Psoas muscle (tissue), 8 donors: ENCODE data around the gene SPDYE5. TPM values are rescaled to one million over a fixed set of nuclear protein-coding genes. Genes with fewer than 3 reads are reported as not detected.

Experiments
- ATAC-seq, 4 donors: fragments of 200-7000 bp; cut with Tn5 transposase; one replicate each; pipeline ENCODE4 v1.9.1; 2020; ENCODE audit warnings: moderate library complexity in 3 of 4, mild to moderate bottlenecking in 2 of 4
- DNase-seq, 2 donors: peaks; one replicate each; pipeline ENCODE4 v3.0.0-alpha.2; 2020
- H3K27ac ChIP-seq: fragments of 200-600 bp; one replicate; pipeline ENCODE4 v1.8.0; 2022
- H3K27me3 ChIP-seq, 3 donors: fragments of 200-600 bp in 1 of 3; one replicate each; pipeline versions ENCODE4 v1.6.1 to v1.8.0; 2013 to 2022; ENCODE audit warnings: low read length in 2 of 3, mild to moderate bottlenecking in 2 of 3, moderate library complexity in 1 of 3; ENCODE audit not compliant: insufficient read depth in 3 of 3
- H3K36me3 ChIP-seq, 2 donors: fragments of 200-600 bp in 1 of 2; one replicate each; pipeline versions ENCODE4 v1.6.1 to v1.8.0; 2013 to 2022; ENCODE audit warnings: low read depth in 1 of 2, mild to moderate bottlenecking in 1 of 2, moderate library complexity in 1 of 2; ENCODE audit not compliant: insufficient read depth in 1 of 2
- H3K4me1 ChIP-seq: fragments of 200-600 bp; one replicate; pipeline ENCODE4 v1.8.0; 2022
- H3K4me3 ChIP-seq: fragments of 200-600 bp; one replicate; pipeline ENCODE4 v1.8.0; 2022; ENCODE audit warnings: mild to moderate bottlenecking
- H3K9me3 ChIP-seq: fragments of 200-600 bp; one replicate; pipeline ENCODE4 v1.8.0; 2022
- CTCF ChIP-seq: fragments of 200-600 bp; IDR thresholded peaks from one replicate; pipeline ENCODE4 v1.8.0; 2022; ENCODE audit warnings: antibody characterized with exemption
- WGBS, 3 donors: extraction: QIAGEN DNeasy Blood & Tissue Kit; methylation state at CpG; one replicate each; pipeline versions ENCODE4 v1.1.6 to v1.1.7; 2013; 5-methylcytosine and 5-hydroxymethylcytosine counted together
- intact Hi-C, 2 donors: fragments of 100-400 bp; cut with DNase I; formaldehyde crosslinking; loops; one replicate each; pipeline versions ENCODE4 v1.11.0 to v1.14.2; 2022
- polyA plus RNA-seq, 3 donors: library from polyadenylated mRNA; stranded (reverse); fragments of 200-250 nt; gene quantifications; one replicate each; pipeline ENCODE4 v1.2.3, GENCODE V29; 2013
- total RNA-seq, 4 donors: library from RNA; stranded (reverse); fragmentation: NEBNext Ultra II Directional in 2 of 4; extraction: Animal tissue kit (Norgen Biotek cat#: 25700) in 2 of 4; gene quantifications; one replicate each; pipeline versions ENCODE4 v1.2.1 to v1.2.4, GENCODE V29; 2021 to 2023
- donor health status: healthy with polysubstance abuse.
- donor health status: DM: no; HTN: no; CAD: no; lungs with moderate emphysema.
- donor health status: Bipolar disorder and iron deficiency.
- donor health status: healthy.
- donor health status: DM: yes; HTN: yes; CAD: no.
- donor health status: DM: no; HTN: no; CAD: no.
- donor health status: DM: no; HTN: no; CAD: no.
- donor health status: DM: yes; HTN: yes; CAD: no.

Gene SPDYE5
- total and polyA plus RNA-seq, 7 donors, result 0.01 to 0.28 TPM; not detected in 5

- H3K4me1 ChIP-seq, result peaks cover 17% of the 10 kb centered on the region
- H3K27ac ChIP-seq, result no peak overlapping the region
- no peaks in the 10 kb centered on the region for H3K27me3 ChIP-seq
- intact Hi-C loops, result loop anchor here (10.0 kb wide), 2 partner anchors 232 to 492 kb away; no protein-coding TSS in a partner anchor
- no peaks in the 10 kb centered on the region for H3K9me3 ChIP-seq
- ATAC-seq (no peak), DNase-seq (no peak)
- TF ChIP-seq CTCF, result no peak
- H3K4me3 ChIP-seq, result no peak overlapping the region
- H3K36me3 ChIP-seq, result peaks cover 0 to 27% of the 10 kb centered on the region in 2 donors
- 88 to 97% (median 95%) methylated on average over 4 of the region's 4 CpGs for whole genome bisulfite sequencing, 3 donors
Measured at GRCh38 chr7:75532639-75533038, 40.5 kb downstream of the SPDYE5 start.

- Histone ChIP-seq H3K4me1 (peaks cover 13% of the 10 kb centered on the region), H3K27ac (no peak overlapping the region), H3K27me3 (no peaks in the 10 kb centered on the region), H3K9me3 (no peaks in the 10 kb centered on the region), H3K36me3 (peaks cover 0 to 37% of the 10 kb centered on the region in 2 donors), H3K4me3 (no peak overlapping the region)
- intact Hi-C loops, result loop anchor here (10.0 kb wide), 2 partner anchors 231 to 491 kb away; no protein-coding TSS in a partner anchor
- WGBS, 3 donors, result 91 to 95% (median 93%) methylated on average over 6 of the region's 6 CpGs
- ATAC-seq, result no peak
- TF ChIP-seq CTCF, result no peak
- no peak for DNase-seq
Measured at GRCh38 chr7:75533926-75534325, 41.8 kb downstream of the SPDYE5 start.

GRCh38 chr7:75534727-75535307, 42.7 kb downstream of the SPDYE5 start:
- Histone ChIP-seq H3K36me3 (peaks cover 0 to 44% of the 10 kb centered on the region in 2 donors), H3K4me3 (no peak overlapping the region), H3K27me3 (no peaks in the 10 kb centered on the region), H3K9me3 (no peaks in the 10 kb centered on the region), H3K27ac (no peak overlapping the region), H3K4me1 (peaks cover 13% of the 10 kb centered on the region)
- TF ChIP-seq CTCF, result no peak
- intact Hi-C loops, result loop anchor here (10.0 kb wide), 2 partner anchors 230 to 490 kb away; no protein-coding TSS in a partner anchor
- ATAC-seq (no peak), DNase-seq (no peak)
- 72 to 84% (median 77%) methylated on average over 8 of the region's 8 CpGs for WGBS, 3 donors

GRCh38 chr7:75536491-75536890, 44.4 kb downstream of the SPDYE5 start:
- intact Hi-C loops, result loop anchor here (10.0 kb wide), 2 partner anchors 228 to 488 kb away; no protein-coding TSS in a partner anchor
- no peak overlapping the region for H3K4me3 ChIP-seq
- H3K4me1 ChIP-seq, result peaks cover 8% of the 10 kb centered on the region
- ATAC-seq (no peak), DNase-seq (no peak)
- no peaks in the 10 kb centered on the region for H3K9me3 ChIP-seq
- no peak for TF ChIP-seq CTCF
- WGBS, 3 donors, result 88 to 97% (median 92%) methylated on average over 4 of the region's 4 CpGs
- no peaks in the 10 kb centered on the region for H3K27me3 ChIP-seq
- no peak overlapping the region for H3K27ac ChIP-seq
- peaks cover 0 to 51% of the 10 kb centered on the region in 2 donors for H3K36me3 ChIP-seq
